Activated T-helper 17 cell treated with anti-CD3 and anti-CD28 coated beads, Interleukin-2, amount 50 U/mL, for 72 hours (primary cell): ENCODE measurements around the gene BRICD5. TPM values are rescaled to one million over a fixed set of nuclear protein-coding genes. Genes with fewer than 3 reads are reported as not detected.
"Not testable (repeated sequence)": the region's sequence is repeated elsewhere in the genome, so short reads cannot be mapped to it uniquely, and the experiment has no call there.

Experiments used
- ATAC-seq: fragments of 150-1000 bp; cut with Tn5 transposase; replicated peaks from 2 replicates; pipeline ENCODE4 v1.10.0; 2021; ENCODE audit warnings: mild to moderate bottlenecking, moderate library complexity
- H3K27ac Mint-ChIP-seq: one replicate; pipeline ENCODE4 v1.8.0; 2022; ENCODE audit warnings: mixed read lengths
- H3K27me3 Mint-ChIP-seq: one replicate; pipeline ENCODE4 v1.8.0; 2022; ENCODE audit warnings: mixed read lengths
- H3K36me3 Mint-ChIP-seq: one replicate; pipeline ENCODE4 v1.8.0; 2022; ENCODE audit warnings: low read depth, mild to moderate bottlenecking, mixed read lengths
- H3K4me1 Mint-ChIP-seq: one replicate; pipeline ENCODE4 v1.8.0; 2022; ENCODE audit warnings: mixed read lengths
- H3K4me3 Mint-ChIP-seq: one replicate; pipeline ENCODE4 v1.8.0; 2022; ENCODE audit warnings: mild to moderate bottlenecking, mixed read lengths
- H3K9me3 Mint-ChIP-seq: one replicate; pipeline ENCODE4 v1.8.0; 2022; ENCODE audit warnings: mixed read lengths
- total RNA-seq, 2 donors: library from RNA; stranded (reverse); gene quantifications; one replicate each; pipeline ENCODE4 v1.2.3, GENCODE V29; 2022

The BRICD5 gene
- total RNA-seq: 1 to 10 TPM; 6.9 to 8.9 TPM

DNA sequence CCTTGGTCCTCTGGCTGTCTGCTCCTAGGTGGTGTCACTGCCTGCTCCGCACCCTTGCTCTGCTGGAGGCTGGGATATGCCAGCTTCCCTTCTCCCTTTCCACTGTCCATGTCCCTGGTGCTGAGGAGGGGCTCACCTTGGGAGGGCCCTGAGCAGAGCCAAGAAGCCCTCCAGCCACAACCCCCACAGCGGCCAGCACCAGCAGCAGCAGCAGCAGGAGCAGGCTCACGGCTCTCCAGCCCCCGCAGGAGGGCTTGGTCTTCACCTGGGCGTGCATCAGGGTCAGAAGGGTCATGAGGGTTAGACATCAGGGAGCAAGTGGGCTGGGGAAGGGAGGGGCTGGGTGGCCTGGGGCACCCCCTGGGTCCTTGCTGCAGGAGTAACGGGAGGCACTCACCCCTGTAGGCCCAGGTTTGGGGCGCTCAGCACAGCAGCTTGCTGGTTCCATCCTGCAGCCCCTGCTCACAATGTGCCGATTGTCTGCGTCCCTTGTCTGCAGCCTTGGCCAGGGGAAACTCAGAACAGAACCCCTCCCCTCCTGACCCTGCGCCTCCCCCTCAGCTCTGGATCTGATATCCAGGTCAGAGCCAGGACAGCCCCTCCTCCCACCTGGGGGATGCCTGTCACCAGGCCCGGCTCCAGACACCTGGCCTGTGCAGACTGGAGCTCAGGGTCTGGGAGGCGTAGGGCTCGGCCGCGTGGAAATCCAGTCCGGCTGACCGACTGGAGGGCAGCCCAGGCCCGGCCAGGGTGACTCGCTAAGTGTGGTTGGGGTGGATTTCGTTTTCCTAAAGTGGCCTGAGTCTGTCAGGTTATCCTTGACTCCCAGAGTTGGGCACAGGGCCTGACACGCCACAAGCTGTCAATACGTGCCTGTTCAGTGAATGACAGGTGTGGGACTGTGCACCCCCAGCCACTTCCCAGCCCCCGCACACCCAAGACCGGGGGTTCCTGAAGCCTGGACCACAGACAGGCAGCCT is at the start of gene BRICD5:
Gene BRICD5, minus strand, starts transcription at position 478 of the 980 bp plus-strand sequence. Its CDS starts 30 bp downstream, at position 448.
- no peak for ATAC-seq
- no peaks in the 10 kb centered on the region for H3K27me3 Mint-ChIP-seq
- H3K36me3 Mint-ChIP-seq: peaks cover 44% of the 10 kb centered on the region
- peaks cover 12% of the 10 kb centered on the region for H3K4me1 Mint-ChIP-seq
- H3K27ac Mint-ChIP-seq: no peak within 1 kb of the TSS
- H3K4me3 Mint-ChIP-seq: peak within 1 kb of the TSS; percentile 89
- no peaks in the 10 kb centered on the region for H3K9me3 Mint-ChIP-seq

DNA sequence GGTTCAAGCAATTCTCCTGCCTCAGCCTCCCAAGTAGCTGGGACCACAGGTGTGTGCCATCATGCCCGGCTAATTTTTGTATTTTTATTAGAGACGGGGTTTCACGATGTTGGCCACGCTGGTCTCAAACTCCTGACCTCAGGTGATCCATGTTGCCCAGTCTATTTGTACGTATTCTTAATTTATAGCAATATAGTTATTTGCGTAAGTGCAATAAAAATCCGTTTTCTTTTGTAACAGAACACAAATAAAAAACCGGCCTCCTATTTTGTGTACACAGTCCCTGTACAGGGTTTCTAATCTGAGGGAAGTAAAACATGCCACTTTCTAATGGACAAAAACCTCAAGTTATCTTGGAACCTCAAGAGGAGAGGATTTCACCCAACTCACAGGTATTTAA is 49.6 kb upstream of the BRICD5 start:
- Mint-ChIP-seq H3K4me1 (peaks cover 9% of the 10 kb centered on the region), H3K27ac (no peak overlapping the region), H3K36me3 (peaks cover 100% of the 10 kb centered on the region), H3K4me3 (no peak overlapping the region), H3K27me3 (no peaks in the 10 kb centered on the region), H3K9me3 (no peaks in the 10 kb centered on the region)
- no peak for ATAC-seq

DNA sequence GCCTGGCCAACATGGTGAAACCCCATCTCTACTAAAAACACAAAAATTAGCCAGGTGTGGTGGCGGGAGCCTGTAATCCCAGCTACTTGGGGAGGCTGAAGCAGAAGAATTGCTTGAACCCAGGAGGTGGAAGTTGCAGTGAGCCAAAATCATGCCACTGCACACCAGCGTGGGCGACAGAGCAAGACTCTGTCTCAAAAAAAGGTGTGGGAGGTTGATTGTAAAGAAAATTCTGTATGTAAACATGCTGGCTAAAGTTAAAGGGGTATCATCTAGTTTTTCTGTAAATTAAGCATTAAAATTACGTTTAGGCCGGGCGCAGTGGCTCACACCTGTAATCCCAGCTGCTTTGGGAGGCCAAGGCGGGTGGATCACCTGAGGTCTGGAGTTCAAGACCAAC is 47.9 kb upstream of the BRICD5 start:
- H3K9me3 Mint-ChIP-seq, H3K27ac Mint-ChIP-seq, H3K4me1 Mint-ChIP-seq, H3K4me3 Mint-ChIP-seq, ATAC-seq, H3K27me3 Mint-ChIP-seq: not testable (repeated sequence)
- H3K36me3 Mint-ChIP-seq: peaks cover 100% of the 10 kb centered on the region

DNA sequence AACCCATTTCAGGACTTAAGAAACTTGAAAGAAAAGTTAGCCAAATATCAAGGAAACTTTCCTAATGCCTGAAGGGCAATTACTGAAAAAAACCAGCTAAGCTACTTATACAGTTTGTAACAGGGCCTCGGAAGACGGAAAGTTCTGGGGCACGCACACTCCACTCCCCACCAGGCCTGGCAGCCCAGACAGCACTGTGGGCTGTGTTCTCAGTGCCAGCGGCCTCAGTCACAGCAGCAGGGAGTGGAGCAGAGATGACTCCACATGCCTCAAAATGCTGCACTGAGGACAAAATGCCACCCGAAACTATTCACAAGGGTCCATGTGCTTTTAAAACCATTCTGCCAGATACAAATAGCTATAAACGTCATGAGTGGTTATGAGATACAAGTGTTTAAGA is 47.1 kb upstream of the BRICD5 start:
- Mint-ChIP-seq H3K36me3 (peaks cover 100% of the 10 kb centered on the region), H3K4me3 (no peak overlapping the region), H3K27me3 (no peaks in the 10 kb centered on the region), H3K27ac (no peak overlapping the region), H3K4me1 (no peaks in the 10 kb centered on the region), H3K9me3 (no peaks in the 10 kb centered on the region)
- ATAC-seq: no peak

DNA sequence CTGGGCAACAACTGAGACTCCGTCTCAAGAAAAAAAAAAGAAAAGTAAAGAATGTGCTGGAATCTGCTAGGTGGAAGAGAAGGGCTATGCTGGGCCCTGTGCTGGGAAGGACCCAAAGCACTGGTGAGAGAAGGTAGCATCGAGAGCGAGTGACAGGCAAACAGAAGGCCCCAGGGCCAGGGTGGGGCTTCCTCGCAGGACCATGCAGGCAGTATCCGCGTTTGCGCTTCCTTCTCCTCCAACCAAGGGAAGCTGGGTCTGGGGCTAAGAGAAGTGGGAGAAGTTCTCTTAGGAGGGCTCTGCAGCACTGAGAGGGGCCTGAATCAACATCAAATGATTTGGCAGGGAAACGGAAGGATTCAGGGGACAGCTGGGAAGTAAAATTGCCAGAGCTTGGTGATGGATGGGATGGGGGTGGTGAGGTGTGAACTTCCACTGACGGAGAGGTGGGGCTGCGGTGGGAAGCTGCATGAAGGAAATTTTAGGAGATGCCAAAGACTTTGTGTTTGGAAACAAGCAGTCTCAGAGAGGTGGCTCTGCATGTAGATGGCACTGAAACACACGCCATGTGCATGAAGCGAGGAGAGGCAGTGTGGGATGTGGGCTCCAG is 46.0 kb upstream of the BRICD5 start:
- Mint-ChIP-seq H3K36me3 (peaks cover 90% of the 10 kb centered on the region), H3K9me3 (no peaks in the 10 kb centered on the region), H3K4me3 (no peak overlapping the region), H3K4me1 (no peaks in the 10 kb centered on the region), H3K27ac (no peak overlapping the region), H3K27me3 (no peaks in the 10 kb centered on the region)
- ATAC-seq: no peak

DNA sequence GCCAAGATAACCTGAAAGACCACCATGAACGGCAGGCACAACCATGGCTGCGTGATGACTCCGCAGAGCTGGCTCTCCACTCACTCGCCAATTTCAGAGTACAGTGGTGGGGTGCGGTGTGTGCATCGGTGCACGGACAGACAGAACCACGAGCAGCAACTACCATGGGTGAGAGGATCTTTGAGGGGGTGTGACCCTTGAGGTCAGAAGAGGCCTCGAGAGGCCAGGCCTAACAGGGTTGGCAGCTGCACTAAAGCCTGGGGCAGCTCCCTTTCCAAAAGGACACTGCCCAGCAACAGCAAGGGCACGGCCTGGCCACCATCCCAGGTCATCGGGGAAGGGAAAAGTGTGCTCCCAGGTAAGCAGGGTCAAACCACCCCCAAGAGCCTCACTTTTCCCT is 42.6 kb upstream of the BRICD5 start:
- H3K27ac Mint-ChIP-seq: peak overlapping the region; percentile 50
- no peak overlapping the region for H3K4me3 Mint-ChIP-seq
- no peak for ATAC-seq
- H3K9me3 Mint-ChIP-seq: no peaks in the 10 kb centered on the region
- H3K4me1 Mint-ChIP-seq: no peaks in the 10 kb centered on the region
- peaks cover 67% of the 10 kb centered on the region for H3K36me3 Mint-ChIP-seq
- no peaks in the 10 kb centered on the region for H3K27me3 Mint-ChIP-seq

DNA sequence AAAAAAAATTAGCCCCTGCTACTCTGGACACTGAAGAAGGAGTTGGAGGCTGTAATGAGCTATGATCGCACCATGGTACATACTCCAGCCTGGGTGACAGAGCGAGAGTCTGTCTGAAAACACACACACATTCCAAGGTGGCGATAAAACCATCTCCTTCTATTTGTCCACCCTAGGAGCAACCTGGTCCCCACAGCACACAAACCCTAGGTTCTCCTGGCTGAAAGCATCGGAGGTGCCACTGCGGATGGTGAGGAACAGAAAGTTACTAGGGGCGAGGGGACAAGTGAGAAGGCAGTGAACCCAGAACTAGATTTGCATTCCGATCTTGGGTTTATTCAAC is 42.1 kb upstream of the BRICD5 start:
- Mint-ChIP-seq H3K9me3 (no peaks in the 10 kb centered on the region), H3K27ac (peak overlapping the region; percentile 50), H3K4me3 (no peak overlapping the region), H3K27me3 (no peaks in the 10 kb centered on the region), H3K4me1 (no peaks in the 10 kb centered on the region), H3K36me3 (peaks cover 67% of the 10 kb centered on the region)
- ATAC-seq: no peak

DNA sequence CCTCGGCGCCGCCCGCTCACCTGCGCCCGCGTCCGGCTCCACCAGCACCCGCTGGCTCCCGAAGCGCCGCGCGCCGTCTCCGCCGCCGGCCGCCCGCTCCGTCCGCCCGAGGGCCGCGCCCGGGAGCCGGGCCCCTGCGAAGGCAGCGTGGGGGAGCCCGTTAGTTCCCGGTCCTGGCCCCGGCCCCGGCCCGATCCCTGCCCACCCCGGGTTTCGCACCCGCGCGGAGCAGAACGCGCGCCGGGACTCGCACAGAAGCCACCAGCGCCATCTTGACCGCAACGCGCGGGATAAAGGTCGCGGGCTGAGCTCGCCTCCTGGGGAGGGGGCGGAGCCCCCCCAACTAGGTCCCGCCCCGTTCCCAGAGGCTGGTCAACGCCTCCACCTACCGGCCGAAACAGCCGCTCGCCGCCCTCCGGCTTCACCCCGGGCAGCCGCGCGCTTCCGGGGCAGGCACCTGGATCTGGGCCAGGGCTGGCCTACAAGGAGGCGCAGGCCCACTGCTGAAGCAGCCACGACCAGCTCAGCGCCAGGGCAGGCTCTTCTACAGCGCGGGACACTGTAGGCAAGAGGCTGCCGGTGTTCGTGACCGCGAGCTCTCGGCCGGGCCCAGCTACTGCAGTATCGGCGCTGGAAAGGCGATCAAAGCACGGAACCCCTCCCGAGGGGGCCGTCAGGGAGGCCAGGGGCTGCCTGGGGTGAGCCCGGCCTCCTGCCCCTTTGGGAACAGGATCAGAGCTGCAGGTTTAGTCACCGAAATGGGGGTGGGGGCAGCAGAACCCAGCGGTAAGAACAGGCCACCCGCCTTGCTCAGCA is 40.8 kb upstream of the BRICD5 start, which contains the start of gene ECI1:
Gene ECI1, minus strand, starts transcription at position 292 of the 816 bp plus-strand sequence. Its CDS starts 21 bp downstream, at position 271.
- peak; percentile 94 for ATAC-seq
- H3K4me3 Mint-ChIP-seq: peak within 1 kb of the TSS; percentile 85
- H3K4me1 Mint-ChIP-seq: no peaks in the 10 kb centered on the region

DNA sequence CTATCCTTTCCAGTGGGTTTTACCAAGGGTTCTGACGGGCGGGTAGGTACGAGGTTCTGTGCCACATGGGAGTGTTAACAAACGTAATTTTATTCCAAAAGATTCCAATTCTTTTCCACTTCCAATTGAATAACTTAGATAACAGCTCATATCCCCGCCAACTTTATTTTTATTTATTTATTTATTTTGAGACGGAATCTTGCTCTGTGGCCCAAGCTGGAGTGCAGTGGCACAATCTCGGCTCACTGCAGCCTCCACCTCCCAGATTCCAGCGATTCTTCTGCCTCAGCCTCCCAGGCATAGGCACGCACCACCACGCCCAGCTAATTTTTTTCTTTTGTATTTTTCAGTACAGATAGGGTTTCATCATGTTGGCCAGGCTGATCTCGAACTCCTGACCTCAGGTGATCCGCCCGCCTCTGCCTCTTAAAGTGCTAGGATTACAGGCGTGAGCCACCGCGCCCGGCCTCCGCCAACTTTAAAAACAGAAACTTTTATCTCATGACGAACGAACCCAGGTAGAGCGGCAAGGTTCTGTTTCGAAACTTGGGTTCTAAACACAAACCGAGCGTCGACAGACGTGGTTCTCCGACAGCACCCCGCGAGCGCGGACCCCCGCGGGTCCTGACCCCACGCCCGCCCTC is 40.1 kb upstream of the BRICD5 start:
- peak; percentile 28 for ATAC-seq
- Mint-ChIP-seq H3K4me3 (peak overlapping the region; percentile 85), H3K9me3 (no peaks in the 10 kb centered on the region), H3K36me3 (peaks cover 59% of the 10 kb centered on the region), H3K27ac (peak overlapping the region; percentile 81), H3K27me3 (no peaks in the 10 kb centered on the region), H3K4me1 (no peaks in the 10 kb centered on the region)

More for the DNA sequence above, 40.8 kb upstream of the BRICD5 start, which contains the start of gene ECI1:
- no peaks in the 10 kb centered on the region for H3K9me3 Mint-ChIP-seq
- peak within 1 kb of the TSS; percentile 81 for H3K27ac Mint-ChIP-seq
- no peaks in the 10 kb centered on the region for H3K27me3 Mint-ChIP-seq
- peaks cover 62% of the 10 kb centered on the region for H3K36me3 Mint-ChIP-seq

DNA sequence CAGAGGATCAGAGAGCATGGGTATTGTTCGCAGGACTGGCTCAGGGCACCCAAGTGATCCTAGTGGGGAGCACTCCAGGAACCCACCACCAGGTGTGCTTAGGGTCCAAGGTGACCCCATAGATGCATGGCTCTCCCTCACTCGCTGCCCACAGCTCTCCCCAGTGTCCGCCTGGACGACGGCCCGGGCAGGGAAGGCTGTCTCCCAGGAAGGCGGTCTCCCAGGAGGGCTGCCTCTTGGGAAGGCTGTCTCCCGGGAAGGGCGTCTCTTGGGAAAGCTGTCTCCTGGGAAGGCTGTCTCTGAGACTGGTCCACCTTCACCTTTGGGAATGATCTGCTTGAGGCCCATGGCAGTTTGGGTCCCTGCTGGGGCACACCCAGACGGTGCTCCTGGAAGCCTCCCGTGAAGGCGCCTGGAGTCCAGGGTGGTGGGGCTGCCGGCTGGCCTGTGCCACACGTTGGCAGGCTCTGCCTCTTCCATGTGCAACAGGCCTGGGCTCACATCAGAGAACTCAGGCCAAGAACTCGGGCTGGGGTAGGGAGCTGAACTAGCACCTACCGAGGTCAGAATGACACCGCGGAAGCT is 35.7 kb upstream of the BRICD5 start:
- H3K4me1 Mint-ChIP-seq: no peaks in the 10 kb centered on the region
- no peak overlapping the region for H3K4me3 Mint-ChIP-seq
- no peaks in the 10 kb centered on the region for H3K27me3 Mint-ChIP-seq
- no peaks in the 10 kb centered on the region for H3K9me3 Mint-ChIP-seq
- peaks cover 49% of the 10 kb centered on the region for H3K36me3 Mint-ChIP-seq
- no peak for ATAC-seq
- no peak overlapping the region for H3K27ac Mint-ChIP-seq

DNA sequence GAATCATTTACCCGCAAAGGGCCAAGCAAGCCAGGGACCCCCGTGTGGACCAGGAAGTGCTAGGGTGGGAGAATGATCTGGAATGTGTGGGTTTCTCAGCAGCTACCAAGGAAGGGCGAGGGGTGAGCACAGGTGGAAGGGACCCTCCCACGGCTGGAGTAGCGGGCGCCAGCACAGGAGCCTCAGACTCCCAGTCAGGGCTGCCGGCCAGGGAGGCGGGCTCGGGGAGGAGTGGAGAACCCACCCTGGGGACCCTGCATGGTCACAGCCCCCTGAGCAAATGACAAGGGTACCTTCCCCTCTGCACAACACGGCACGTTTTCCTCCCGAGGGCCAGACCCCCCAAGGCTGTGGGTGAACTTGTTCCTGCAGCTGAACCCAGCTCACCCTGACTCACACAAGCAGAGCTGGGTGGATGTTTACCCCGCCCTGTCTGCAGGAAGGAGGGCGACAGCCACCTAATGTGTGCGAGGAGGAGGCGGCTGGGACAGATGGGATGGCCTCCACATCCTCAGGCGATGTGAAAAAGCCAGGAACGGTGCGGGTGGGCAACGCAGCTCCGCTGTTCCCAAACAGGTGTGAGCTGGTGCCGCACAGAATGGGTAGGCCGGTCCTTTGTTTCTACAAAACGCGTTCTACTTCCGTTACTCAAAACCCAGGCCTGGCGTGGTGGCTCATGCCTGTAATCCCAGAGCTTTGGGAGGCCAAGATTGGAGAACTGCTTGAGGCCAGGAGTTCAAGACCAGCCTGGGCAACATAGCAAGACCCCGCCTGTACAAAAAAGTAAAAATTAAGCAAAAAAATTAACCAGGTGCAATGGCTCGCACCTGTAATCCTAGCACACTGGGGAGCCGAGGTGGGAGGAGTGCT is 34.5 kb upstream of the BRICD5 start:
- no peak for ATAC-seq
- H3K4me1 Mint-ChIP-seq: no peaks in the 10 kb centered on the region

DNA sequence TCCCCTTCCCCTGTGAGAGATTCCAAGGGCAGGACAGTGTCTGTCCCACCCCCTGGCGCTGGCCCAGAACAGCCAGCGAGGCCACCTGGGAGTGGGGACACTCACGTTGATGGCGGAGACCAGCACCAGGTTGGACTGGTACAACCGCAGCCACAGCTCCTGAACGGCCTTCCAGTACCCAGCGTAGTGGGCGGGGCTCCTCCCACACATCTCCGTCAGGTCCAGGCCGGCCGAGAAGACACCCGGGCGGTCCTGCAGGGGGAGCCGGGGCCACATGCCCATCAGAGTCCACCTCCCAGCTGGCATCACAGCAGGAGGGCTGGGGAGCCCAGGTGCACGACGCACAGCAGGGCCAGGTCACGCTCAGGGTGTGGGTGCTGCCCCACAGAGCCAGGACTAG is 33.6 kb upstream of the BRICD5 start:
- Mint-ChIP-seq H3K36me3 (peaks cover 43% of the 10 kb centered on the region), H3K9me3 (no peaks in the 10 kb centered on the region), H3K27ac (no peak overlapping the region), H3K4me3 (no peak overlapping the region), H3K4me1 (no peaks in the 10 kb centered on the region), H3K27me3 (no peaks in the 10 kb centered on the region)
- no peak for ATAC-seq

More for the DNA sequence above, 34.5 kb upstream of the BRICD5 start:
- Mint-ChIP-seq H3K9me3 (no peaks in the 10 kb centered on the region), H3K36me3 (peaks cover 43% of the 10 kb centered on the region), H3K4me3 (no peak overlapping the region), H3K27ac (no peak overlapping the region), H3K27me3 (no peaks in the 10 kb centered on the region)

DNA sequence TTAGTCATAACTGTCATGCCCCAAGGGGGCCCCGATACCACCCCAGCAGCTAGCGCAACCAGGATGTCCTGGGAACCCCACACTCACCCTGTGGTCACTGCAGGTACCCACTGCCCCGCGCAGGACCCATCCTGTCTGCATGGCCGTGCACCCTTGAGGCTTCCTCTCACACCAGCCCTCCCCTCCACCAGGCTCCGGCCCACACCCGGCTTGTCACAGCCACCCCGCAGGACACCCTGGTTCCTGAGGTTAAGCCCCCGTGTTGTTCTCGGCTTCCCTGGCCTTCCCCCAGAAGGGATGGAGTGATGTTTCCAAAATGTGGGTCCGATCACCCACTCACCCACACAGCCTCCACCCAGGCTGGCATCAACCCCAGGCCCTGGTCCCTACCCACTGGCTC is 33.1 kb upstream of the BRICD5 start:
- Mint-ChIP-seq H3K9me3 (no peaks in the 10 kb centered on the region), H3K27me3 (no peaks in the 10 kb centered on the region), H3K36me3 (peaks cover 43% of the 10 kb centered on the region), H3K4me3 (no peak overlapping the region), H3K4me1 (no peaks in the 10 kb centered on the region), H3K27ac (no peak overlapping the region)
- no peak for ATAC-seq
